SH-SY5Y (cell line): ENCODE results near the gene NUCB1.

Source experiments
- GATA2 ChIP-seq: IDR thresholded peaks from 2 replicates; pipeline ENCODE4 v1.6.1; 2011; ENCODE audit warnings: mild to moderate bottlenecking, low read depth, low read length
- GATA3 ChIP-seq: IDR thresholded peaks from 2 replicates; pipeline ENCODE4 v1.6.1; 2011; ENCODE audit warnings: low read depth, mild to moderate bottlenecking, low read length, moderate library complexity

GRCh38 chr19:48961673-48962028 is 61.5 kb downstream of the NUCB1 start:
- TF ChIP-seq GATA2 (no peak), GATA3 (no peak)
